Medulla oblongata (tissue), 1 donor: ENCODE data around the gene GALNT15.

Experiments
- DNase-seq: peaks from one replicate; pipeline ENCODE4 v3.0.0-alpha.2; 2015; ENCODE audit errors: extremely low spot score

The GALNT15 gene

DNA sequence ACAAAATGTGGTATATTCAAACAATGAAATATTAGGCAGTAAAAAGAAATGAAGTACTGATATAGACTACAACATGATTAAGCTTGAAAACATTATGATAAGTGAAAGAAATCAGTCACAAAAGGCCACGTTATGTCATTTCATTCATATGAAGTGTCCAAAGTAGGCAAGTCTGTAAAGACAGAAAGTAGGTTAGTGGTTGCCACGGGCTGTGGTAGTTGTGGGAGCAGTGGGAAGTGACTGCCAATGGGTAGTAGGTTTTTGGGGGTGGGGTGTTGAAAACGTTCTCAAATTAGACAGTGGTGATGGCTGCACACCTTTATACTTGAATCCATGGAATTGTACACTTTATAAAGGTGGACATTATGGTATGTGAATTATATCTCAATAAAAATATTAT is 12.1 kb downstream of the GALNT15 start:
- DNase-seq, result no peak

DNA sequence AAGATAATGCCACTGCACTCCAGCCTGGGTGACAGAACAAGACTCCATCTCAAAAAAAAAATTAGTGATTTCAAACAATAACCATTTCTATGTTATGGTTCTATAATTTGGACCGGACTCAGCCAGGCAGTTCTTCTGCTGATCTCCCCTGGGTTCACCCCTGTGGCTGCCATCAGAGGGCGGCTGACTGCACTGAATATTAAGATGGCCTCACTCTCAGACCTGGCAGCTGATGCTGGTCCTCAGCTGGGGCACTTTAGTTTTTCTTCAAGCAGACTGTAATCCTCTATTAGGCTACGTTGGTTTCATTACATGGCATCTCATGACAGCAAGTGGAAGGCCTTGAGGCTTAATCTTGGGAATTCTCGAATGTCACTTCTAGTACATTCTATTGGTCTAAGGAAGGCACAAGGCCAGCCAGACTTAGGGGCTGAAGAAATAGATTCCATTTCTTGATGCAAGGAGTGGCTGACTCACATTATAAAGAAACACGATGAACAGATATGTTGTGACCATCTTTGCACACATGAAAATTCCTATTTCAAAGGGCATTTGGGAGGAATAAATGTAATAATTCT is 12.8 kb downstream of the GALNT15 start:
- no peak for DNase-seq

DNA sequence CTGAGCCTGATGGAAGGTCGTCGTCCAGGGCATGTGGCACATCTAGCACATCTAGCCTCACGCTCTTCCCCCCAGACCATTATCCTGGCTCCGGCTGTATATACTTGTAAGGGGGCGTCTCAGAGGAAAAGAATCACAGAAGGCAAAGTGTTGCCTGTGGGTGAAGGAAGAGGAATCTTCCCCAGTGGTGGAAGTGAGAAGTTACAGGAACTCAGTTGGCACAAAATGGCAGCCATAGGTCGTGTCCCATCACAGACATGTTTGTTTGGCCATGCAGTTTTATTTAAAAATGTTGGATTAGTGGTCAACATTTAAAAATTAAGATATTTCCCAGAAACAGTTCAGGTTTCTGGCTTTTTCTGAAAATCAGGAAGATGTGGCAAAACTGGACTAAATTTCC is 13.6 kb downstream of the GALNT15 start:
- no peak for DNase-seq

DNA sequence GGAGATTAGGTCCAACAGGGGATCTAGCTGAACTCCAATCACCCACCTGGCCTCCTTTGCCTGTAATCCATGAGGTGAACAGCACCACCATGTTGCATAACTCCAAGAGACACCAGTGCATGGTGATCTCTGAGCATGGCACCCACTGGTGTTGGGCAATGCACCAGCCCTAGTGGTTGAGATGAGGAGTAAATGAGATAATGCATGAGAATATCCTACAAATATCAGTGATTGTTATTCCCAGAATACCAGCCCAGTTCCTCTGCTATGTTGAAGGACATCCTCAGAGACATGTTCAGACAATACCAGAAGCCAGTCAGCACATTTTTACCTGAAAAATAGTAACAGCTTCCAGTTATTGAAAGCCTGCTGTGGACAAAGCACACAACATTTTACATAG is 14.7 kb downstream of the GALNT15 start:
- no peak for DNase-seq

DNA sequence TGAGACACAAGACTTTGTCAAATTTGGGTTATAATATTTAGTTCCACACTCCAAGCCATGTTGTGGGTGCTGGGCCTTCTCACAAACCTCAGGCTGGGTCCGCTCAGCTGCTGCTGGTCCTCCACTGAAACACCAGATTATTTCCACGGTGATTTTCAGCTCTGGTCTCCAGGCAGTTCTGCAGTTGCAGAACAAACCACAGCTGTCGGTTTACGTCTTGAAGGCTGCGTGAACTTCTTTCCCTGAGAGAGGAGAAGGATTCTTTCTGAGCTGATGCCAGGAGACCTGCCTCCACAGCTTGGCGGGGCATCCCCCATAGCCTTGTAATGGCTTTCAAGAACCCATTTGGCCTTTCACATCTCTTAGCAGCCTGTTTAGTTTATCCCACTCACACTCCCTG is 16.2 kb downstream of the GALNT15 start:
- DNase-seq, result no peak

DNA sequence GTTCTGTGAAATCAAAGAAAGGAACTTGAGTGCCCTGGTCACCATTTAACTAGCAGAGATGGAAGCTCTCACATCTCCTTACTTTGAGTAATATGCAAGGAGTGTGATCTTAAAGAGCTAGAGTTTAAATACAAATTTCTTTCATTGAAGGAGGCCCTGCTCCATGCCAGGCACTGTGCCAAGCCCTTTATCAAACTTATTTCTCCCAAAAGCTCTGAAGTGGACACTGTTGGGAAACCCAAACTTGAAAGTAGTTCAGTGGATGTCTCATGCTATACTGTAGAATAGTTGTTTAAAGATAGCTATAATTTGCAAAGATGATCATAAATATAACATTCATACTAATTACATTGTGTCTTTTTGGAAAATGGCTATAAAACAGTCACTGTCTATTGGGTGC is 17.1 kb downstream of the GALNT15 start:
- DNase-seq, result no peak

DNA sequence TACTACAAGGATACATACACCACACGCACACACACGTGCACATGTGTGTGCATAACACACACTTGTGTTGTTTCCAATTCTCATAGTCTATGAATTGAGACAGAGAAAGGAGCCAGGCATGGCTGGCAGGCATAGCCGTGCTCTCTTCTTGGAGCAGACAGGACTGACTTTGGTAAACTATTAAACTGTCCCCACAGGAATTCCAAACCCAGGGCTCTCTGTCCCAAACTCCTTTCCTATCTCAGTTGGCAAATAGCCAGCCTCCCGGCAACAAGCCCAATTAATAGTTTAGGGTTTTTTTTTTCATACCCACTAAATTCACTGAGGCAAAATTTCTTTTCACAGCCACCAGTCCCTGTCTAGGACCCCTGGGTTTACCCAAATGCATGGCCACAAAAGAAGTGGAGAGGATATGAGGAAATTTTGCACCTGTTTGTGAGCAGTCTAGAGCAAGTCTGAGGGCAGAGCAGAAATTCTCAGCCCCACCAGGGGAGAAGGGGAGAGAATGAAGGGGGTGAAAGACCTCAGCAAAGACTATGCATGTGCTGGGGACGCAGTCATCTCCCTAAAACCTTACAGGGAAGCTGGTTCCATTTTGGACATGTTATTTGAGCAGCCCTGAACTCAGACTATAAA is 17.8 kb downstream of the GALNT15 start:
- DNase-seq, result no peak

DNA sequence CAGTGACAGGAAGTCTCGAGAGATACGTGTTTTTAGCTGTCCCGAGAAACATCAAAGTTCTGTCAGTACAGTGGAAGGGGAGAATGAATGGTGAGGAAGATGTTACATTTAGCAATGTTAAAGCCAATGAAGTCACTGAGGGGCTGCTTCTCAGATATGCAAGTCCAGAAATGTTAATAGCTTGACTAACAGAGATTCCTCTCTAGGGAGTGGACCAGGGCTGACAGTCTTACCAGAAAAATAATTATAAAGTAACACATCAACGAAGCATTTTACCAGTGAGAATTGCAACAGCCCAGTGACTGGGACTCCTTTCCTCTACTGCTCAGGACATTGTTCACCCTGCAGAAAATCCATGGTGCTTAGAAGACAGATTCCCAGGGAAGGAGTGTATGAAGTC is 23.9 kb downstream of the GALNT15 start:
- no peak for DNase-seq

DNA sequence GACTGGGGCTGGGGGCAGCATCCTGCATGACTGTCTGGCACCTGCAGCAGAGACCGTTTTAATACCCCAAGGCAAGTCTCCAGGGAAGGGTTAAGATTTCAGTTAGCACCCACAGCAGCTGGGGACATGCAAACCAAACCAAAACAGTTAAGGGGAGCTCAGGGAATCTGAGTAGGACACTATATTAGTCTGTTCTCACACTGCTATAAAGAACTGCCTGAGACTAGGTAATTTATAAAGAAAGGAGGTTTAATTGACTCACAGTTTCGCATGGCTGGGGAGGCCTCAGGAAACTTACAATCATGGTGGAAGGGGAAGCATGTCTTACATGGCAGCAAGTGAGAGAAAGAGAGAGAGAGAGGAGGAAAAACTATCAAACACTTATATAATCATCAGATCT is 25.3 kb downstream of the GALNT15 start:
- DNase-seq, result no peak

DNA sequence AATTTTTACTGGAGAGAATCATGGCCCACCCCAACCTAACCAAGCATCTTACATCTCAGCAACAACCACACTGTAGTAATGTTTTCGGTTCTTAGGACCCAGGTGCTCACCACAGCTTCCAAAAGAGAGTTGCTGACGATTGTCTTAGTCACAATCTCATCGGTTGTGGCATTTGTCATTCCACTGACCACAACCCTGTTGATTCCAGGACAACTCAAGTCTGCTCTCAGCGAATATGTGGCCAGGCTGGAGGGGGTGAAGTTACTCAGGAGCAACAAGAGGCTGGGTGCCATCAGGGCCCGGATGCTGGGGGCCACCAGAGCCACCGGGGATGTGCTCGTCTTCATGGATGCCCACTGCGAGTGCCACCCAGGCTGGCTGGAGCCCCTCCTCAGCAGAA is 25.9 kb downstream of the GALNT15 start:
- no peak for DNase-seq

DNA sequence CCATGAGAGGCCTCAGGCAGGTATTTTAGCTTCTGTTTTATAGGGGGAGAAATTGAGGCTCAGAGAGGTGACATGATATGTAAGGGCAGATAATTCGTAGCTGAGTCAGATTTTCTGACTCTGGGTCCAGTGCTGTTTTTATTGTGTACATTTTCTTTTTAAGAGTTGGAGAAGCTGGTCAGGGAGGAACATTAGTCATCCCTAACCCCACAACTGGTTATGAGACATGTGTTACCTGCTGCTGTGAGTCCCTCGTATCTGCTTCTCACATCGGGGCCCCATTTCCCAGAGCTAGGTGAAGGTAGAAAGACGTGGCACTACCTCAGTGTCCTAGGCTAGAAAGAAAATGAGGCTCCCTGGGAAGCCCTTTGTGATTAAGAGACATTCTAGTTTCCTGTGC is 28.6 kb downstream of the GALNT15 start:
- no peak for DNase-seq

DNA sequence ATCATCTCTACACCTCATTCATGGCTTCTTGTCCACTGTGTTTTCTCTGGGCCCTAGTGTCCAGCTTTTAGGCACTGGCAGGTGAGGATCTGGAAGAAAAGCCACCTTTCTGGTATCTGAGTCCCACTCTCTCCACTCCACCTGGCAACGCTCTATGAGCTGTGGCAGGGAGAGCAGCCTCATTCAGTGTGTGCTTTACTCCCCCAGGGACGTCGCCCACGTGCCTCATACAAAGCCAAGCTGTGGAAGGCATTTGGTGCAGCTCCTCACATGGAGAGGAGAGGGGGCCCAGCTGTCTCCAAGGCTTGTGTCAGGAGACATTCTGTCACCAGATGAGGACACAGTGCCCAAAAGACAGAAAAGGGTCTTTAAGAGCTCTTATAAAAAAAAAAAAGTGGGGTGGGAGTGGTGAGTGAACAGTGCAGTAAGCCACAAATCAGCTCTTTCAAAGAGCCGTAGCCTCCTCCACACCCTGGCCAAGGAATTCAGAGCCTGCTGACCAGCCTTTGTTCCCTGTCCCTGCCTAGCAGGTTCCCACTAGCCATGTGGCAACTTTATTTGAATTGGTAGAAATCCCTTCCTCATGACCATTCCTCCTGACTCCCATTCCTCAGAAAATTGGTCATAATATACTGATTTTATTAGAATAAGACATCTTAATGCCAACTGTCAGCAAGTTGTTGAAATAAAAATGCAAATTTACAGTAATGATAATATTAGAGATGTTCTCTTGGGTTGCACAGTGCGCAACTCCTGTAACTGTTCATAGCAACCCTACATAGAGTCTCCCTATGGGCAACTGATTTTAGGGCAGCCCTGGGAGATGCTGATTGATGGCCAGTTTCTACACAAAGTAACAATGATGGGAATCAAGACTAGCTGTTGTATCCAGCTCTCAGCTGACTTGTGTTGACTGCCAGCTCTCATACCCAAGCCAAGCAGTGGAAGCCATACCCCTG is 29.5 kb downstream of the GALNT15 start:
- peak; percentile 85 for DNase-seq

DNA sequence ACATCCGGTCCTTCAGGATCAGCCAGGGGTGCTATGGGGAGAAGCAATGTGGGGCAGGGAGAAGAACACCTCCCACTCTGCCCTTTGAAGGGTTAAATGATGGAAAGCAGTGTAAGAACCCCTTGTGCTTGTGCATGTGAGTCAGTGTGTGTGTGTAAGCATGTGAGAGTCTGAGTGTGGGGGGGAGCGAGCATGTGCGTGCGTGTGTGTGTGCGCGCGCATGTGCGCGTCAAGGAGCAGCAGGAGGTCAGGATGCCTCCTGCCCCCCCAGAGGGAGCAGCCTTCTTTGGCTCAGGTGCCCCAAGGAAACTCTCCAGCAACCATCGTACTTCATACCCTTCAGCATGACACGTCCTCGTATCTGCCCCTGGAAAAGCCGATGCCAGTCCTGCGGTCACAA is 30.3 kb downstream of the GALNT15 start:
- no peak for DNase-seq

DNA sequence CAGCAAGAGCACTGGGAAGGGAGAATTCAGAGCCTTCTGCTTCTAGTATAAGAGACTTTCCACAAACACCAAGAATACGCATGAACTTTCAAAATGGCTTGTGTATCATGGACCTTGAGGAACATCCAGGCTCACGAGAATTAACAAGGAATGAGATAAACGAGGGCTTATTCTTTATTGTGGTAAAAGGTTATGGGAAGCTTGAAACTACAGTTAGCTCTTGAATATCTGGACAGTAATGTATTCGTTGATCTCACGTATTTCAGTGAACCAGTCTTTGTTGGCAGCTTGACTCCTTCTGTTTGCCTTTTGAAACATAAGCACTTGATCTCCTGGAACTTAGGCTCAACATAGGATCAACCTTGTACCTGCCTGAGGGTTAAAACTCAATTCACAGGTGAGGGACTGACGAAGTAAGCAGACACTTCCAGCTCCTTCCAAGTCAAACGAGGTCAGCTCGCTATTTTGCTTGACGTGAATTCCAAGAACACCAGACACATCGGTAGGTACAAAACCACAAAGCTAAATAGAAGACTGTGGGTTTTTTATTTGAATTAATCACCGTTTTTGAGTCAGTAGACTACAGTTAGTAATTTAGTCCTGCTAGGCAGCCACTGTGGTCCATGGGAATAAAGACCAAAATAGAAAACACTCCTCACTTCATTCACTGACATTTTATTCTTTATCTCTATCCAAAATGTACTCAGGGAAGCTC is 30.8 kb downstream of the GALNT15 start:
- no peak for DNase-seq

DNA sequence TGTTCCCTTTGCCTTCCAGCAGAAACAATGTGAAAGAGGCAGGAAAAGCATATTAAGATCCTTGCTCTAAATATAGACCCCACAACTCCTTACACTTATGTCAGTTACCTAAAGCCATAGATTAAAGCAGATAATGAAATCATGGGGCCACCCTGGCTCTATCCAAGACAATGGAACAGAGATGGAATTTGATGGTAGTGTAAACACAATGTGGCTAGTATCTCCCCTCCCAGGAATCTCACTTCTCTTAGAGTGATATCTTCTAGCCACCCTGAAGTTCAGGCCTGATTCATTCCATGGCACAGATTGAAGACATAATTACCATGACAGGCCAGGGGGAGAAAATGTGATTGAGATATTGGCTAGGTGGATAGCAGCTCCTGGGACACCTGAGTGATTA is 32.6 kb downstream of the GALNT15 start:
- DNase-seq, result no peak

DNA sequence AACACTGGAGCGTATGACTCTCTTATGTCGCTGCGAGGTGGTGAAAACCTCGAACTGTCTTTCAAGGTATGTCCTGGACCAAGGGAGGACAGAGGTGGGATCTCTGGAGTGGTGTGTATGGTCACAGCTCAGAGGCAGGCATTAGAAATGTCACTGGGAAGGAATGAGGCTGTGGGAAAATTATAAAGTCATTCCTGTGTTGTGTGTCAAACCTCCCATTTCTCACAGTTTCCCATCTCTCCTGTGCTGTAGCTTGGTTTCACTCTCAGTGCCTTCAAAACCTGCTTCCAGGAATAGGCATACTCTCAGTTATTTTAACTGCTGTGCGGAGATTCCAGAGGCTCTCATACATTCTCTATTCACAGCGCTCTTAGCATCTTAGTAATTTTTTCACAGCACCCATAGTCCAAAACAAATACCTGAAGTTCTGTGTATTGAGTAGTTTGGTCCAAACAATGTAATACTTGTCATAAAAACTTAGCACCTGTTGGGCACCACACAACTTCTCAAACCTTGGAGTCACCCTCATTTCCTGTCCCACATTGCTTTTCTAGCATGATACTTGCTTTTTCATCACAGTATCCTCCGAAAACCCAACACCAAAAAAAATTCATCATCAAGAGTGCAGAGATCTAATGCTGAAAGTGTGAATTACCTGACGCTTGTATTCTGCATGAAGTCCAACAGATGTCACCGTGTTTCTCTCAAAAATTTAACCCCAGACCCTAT is 36.9 kb downstream of the GALNT15 start:
- DNase-seq, result no peak

DNA sequence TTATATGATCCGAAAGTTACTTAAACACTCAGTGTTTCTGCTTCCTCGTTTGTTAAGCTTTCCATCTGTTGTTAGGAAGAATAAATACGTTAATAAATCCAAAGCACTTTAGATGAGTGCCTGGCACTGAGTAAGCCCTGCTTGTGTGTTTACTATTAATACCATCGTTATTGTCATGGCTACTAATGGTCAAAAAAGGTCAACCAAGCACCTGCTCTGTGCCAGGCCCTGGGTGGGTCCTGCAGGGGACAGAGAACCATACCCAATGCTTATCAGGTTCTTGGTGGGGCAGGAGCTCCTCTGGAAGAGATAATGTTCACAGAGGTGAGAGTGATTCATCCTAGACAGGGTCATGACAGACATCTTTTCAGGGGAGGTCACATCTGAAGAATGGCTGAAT is 39.9 kb downstream of the GALNT15 start:
- no peak for DNase-seq

DNA sequence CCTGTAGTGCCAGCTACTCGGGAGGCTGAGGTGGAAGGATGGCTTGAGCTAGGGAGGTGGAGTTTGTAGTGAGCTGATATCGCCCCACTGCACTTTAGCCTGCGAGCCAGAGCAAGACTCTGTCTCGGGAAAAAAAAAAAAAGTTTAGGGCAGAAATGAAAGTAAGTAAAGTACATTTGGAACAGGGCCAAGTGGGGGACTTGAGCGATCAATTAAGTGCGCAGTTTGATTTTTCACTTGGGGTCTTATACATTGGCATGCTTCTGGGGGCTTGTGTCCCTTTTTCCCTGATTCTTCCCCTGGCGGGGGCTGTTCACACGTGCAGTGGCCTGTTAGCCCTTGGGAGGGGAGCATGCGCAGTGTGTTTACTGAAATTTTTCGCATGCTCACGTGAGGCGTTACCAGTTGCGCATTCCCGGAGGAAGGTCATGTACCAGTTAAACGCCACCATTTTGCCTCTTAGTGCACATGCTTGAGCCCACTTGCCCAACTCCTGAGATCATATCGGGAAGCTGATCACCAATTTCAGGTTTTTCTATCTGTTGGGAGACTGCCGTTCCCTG is 42.0 kb downstream of the GALNT15 start:
- no peak for DNase-seq

DNA sequence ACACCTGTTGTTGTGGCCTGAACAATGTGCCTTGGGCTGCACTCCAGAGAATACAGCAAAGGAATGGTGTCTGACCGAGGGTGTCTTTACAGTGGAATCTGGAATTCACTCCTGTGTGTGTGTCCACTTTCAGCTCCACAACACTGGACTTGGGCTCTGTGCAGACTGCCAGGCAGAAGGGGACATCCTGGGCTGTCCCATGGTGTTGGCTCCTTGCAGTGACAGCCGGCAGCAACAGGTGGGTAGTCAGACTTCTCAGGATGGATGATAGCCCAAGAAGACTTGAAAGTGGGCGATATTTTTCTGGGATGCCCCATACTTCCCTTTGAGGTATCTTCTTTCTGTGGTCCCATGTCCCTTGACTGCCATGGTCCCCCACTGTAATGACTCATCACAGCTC is 45.3 kb downstream of the GALNT15 start:
- DNase-seq, result no peak

DNA sequence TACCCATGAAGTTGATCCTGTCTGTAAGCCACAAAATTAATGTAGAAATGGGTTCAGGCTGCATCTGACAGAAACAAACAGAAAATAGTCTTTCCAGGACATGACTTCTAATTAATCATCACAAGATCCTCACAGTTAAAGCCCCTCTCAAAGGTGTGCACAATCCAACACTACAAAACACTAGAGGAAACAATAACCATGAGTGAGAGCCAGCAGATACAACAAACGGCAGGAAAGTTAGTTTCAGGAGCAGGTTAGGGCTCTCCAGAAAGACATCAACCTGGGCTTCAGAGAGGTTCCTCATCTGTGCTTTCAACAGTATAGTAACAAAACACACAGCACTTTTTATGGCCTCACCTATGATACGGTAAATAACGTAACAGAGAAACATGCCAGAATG is 47.5 kb downstream of the GALNT15 start:
- DNase-seq, result no peak

DNA sequence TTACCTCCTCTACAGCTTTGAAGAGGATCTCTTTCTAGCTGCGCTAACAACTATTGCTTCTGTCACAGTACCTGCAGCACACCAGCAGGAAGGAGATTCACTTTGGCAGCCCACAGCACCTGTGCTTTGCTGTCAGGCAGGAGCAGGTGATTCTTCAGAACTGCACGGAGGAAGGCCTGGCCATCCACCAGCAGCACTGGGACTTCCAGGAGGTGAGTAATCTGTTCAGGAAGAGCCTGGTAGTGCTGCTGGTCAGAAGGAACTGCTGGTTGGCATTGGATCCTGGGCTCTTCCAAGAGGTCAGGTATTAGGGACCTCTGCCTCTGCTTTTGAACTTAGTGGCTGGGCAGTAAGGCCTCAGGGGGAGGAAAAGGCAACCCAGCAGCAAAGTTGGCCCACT is 48.1 kb downstream of the GALNT15 start:
- no peak for DNase-seq
